ENCODE measurements around the gene SLC25A24.
"Not testable (repeated sequence)": the region's sequence is repeated elsewhere in the genome, so short reads cannot be mapped to it uniquely, and the experiment has no call there.

Gene SLC25A24

DNA sequence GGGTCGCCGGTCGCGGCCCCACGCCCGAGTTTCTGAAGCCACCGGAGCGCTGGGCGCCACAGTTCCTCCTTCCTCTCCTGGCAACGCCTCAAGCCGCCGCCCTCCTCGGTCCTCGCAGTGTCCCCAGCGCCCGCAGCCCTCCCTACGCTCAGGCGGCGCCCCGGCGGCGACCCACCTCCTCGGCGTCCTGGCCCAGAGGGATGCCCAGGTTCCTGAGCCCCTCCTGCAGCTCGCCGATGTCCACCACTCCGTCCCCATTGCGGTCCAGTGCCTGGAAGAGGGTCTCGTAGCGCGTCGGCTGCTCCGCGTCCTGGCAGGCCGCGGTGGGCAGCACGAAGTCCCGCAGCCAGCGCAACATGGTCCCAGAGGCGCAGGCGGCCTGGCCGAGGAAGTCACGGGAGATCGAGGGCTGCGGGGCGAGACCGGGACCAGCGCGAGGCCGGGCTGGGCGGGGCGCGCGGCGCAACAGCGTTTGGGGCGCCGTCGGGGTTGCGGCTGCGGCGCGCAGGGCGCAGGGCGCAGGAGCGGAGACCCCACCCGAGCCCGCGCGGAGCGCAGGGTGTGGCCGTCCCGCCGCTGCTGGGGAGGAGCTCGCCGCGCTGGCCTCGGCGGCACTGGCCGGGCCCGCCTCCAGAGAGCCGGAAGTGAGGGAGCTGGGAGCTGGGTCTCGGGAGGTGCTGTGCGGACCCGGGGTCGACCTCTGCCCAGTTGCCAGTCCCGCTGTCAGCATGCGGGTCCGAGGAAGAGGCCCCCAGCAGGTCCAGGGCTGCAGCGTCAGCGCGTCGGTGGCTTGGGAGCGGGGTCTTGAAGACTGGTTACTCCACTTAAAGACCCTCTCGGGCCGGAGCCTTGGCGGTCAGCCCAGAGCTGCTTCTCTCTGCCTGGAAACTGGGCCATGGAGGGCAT is at the start of gene SLC25A24:
Gene SLC25A24, minus strand, starts transcription at position 563 of the 906 bp plus-strand sequence. Its CDS starts 205 bp downstream, at position 358.
- peak; percentile 78 for DNase-seq

GRCh38 chr1:108243976-108244375 is 43.8 kb upstream of the SLC25A24 start, which contains the start of gene NBPF4:
Gene NBPF4, minus strand, starts transcription at chr1:108244076. Its CDS starts 315 bp downstream, at chr1:108243761.
- not testable (repeated sequence) for DNase-seq

DNA sequence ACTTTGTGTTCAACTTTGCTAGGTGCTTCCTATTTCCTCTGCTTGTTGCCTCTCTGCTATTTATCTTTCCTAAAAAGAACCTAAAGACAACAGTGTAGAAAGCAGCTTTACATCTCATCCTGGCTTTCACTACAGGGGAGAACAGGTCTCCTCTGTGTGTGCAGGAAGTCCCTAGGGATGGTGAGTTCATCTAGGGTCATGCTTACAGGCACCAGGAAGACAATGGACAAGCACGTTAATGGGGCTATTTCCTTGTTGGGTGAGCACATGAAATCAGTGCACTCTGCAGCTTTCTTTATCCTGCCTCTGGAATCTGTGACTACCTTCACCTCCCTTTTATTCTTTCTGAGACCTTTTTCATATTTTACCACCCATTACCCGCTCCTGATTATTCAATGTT is 39.3 kb upstream of the SLC25A24 start:
- not testable (repeated sequence) for DNase-seq

DNA sequence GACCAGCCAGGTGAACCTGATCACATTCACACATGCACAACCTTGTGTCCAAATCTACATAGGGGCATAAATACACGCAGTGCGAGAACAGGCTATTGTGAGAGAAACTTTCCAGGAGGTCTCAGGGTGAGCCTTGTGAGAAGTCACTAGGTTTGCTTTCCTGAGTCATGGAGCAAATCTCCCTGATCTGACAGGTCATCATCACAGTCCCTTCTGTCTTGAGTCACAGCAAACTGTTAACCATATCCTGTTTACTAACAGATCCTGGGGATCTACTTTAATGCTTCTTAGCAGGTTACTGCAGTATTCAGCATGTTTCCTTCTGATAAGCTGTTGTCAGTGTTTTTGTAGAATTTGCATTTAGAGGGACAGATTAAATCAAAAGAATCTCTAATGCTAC is 35.2 kb upstream of the SLC25A24 start:
- not testable (repeated sequence) for DNase-seq

- DNase-seq = not testable (repeated sequence)
Observed at GRCh38 chr1:108232183-108232582, 32.0 kb upstream of the SLC25A24 start.

GRCh38 chr1:108229976-108230375 is 29.8 kb upstream of the SLC25A24 start:
- DNase-seq = not testable (repeated sequence)

DNA sequence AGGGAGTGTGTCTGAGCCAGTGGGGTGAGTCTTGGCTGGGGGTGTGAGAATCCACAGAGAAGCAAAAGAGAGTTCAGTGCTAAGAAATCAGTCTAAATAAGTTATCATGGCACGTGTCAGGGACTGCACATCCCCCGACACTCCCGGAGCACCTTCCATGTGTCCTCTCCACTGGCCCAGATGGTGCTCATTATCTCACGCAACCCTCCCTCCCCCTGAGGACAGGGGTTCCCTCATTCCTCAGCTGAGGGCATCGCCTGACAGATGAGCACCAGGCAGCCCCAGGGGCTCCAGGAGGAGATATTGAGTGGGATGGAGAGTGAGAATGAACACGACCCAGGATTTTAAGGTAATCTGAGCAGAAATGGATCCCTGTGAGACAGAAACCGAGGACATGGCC is 27.6 kb upstream of the SLC25A24 start:
- DNase-seq = not testable (repeated sequence)

- not testable (repeated sequence) for DNase-seq
Observed at GRCh38 chr1:108226855-108227254, 26.7 kb upstream of the SLC25A24 start.

GRCh38 chr1:108223226-108223625 is 23.1 kb upstream of the SLC25A24 start:
- DNase-seq = not testable (repeated sequence)

GRCh38 chr1:108217515-108218174 is 17.5 kb upstream of the SLC25A24 start:
- DNase-seq = not testable (repeated sequence)

- DNase-seq = not testable (repeated sequence)
Observed at GRCh38 chr1:108217007-108217406, 16.9 kb upstream of the SLC25A24 start.

DNA sequence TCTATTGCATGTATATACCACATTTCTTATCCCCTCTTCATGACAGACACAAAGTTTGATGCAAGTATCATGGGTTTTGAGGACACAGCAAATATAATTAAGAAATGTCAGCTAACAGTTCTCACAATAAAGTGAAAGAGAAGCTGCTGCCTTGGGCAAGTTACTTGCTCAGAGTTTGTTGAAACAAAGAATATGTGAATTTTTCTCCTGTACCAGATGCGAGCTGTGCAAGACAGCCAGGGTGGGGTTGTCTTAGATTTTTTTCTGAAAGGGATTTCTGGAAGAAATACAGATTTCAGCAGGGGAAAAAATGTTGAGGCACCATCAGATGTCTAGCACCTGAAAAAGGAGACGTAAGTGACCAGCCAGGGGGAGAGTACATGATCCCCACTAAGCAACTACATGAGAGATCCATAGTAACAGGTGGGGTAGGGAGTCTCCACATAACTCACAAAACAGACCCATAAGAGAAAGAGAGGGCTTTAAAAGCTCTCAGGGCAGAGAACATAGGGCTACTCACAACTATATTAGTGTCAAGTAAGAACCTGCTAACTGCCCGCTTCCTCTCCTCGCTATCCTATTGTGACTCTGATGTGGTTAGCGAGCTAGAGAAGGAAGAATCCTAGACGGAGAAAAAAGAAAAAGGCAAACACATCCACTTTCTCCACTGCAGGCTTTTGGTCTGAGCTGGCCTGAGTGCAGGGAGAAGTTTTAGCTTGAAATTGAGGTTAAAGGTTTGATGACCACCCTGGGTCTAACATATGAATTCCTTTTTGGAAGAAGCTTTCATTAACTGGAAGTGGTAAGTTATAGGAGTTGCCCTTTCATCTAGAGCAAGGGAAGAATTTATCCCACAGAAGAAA is 16.1 kb upstream of the SLC25A24 start:
- not testable (repeated sequence) for DNase-seq

DNA sequence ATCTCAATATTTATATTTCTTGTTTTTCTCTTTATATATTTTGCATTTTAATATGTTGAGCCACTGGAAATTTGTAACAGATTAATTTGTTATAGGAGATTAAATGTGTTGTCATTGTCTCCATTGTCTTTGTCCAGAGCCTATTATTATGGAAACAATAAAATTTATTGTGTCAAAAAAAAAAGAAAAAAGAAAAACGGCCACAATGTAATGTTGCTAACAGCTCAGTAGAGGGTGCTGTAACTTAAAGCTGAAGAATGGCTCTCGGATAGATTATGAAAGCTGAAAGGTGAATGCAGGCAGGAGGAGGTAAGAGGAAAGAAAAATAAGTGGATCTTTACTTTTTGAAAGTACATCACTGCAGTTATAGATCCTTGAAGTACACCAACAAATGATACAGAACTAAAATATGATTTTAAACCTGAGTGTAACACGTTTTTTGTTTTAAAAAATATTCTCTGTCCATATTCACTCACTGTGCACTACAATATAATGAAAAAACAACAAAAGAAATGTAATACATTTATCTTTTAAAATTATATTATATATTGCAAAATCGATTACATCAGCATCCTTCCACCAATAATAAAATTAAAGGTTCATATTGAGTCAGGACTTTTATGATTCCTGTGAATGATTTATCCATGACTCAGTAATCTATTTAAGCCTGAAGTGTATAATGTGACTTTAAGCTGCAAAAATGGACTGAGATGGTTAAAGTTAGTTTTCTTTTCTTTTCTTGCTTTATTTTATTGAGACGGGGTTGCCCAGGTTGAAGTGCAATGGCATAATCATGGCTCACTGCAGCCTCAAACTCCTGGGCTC is 14.7 kb upstream of the SLC25A24 start:
- DNase-seq = peak; percentile 41

- DNase-seq = no peak
Observed at GRCh38 chr1:108211014-108211413, 10.9 kb upstream of the SLC25A24 start.

- peak; percentile 7 for DNase-seq
Observed at GRCh38 chr1:108209456-108210108, 9.4 kb upstream of the SLC25A24 start.

DNA sequence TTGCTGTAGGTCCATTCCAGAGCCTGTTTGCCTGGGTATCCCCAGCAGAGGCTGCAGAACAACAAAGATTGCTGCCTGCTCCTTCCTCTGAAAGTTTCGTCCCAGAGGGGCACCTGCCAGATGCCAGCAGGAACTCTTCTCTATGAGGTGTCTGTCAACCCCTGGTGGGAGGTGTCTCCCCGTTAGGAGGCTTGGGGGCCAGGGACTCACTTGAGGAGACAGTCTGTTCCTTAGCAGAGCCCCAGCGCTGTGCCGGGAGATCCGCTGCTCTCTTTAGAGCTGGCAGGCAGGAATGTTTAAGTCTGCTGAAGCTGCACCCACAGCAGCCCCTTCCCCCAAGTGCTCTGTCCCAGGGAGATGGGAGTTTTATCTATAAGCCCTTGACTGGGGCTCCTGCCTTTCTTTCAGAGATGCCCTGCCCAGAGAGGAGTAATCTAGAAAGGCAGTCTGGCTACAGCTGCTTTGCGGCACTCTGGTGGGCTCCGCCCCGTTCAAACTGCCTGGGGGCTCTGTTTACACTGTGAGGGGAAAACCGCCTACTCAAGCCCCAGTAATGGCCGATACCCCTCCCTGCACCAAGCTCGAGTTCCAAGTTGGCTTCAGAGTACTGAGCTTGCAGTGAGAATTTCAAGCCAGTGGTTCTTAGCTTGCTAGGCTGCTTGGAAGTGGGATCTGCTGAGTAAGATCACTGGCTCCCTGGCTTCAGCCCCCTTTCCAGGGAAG is 8.7 kb upstream of the SLC25A24 start:
- no peak for DNase-seq

DNA sequence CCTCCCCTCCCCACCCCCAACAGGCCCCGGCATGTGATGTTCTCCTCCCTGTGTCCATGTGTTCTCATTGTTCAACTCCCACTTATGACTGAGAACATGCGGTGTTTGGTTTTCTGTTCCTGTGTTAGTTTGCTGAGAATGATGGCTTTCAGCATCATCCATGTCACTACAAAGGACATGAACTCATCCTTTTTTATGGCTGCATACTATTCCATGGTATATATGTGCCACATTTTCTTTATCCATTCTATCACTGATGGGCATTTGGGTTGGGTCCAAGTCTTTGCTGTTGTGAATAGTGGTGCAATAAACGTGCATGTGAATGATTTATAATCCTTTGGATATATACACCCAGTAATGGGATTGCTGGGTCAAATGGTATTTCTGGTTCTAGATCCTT is 3.4 kb upstream of the SLC25A24 start:
- not testable (repeated sequence) for DNase-seq

DNA sequence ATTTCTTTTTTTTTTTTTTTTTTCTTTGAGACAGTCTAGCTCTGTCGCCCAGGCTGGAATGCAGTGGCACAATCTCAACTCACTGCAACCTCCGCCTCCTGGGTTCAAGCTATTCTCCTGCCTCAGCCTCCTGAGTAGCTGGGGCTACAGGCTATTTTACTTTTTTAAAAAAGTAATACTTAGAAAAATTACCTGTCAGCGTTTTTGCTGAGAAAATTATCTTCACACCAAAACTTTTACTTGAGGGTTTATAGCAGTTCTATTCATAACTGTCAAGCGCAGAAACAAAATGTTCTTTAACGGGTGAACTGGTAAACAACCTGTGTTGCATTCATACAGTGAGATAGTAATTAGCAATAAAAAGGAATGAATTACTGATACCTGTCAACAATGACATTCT is 1.5 kb upstream of the SLC25A24 start:
- no peak for DNase-seq

- peak; percentile 58 for DNase-seq
Observed at GRCh38 chr1:108200687-108201051, 526 bp upstream of the SLC25A24 start.

- DNase-seq = peak; percentile 1
Observed at GRCh38 chr1:108199201-108199691, 897 bp downstream of the SLC25A24 start.

All from CD4-positive, alpha-beta T cell treated with Interleukin-10 for 1 hour (primary cell).